Neural progenitor cell (in vitro differentiated cells): ENCODE data around the gene TLE3. TPM values are rescaled to one million over a fixed set of nuclear protein-coding genes. Genes with fewer than 3 reads are reported as not detected.

Source experiments
- DNase-seq: peaks from one replicate; pipeline ENCODE4 v3.0.0-alpha.2; 2016; ENCODE audit warnings: low spot score
- H2AFZ ChIP-seq: fragments of 200-600 bp; sonication (generic); replicated peaks from 2 replicates; pipeline ENCODE4 v1.6.1; 2016; ENCODE audit warnings: antibody characterized with exemption
- H3F3A ChIP-seq: fragments of 200-600 bp; sonication (generic); 2 replicates; pipeline ENCODE4 v1.6.1; 2016; ENCODE audit warnings: antibody characterized with exemption, low read depth
- H3K27ac ChIP-seq: fragments of 200-600 bp; sonication (generic); 2 replicates; pipeline ENCODE4 v1.5.1; 2016; ENCODE audit warnings: mild to moderate bottlenecking
- H3K27me3 ChIP-seq: fragments of 200-600 bp; sonication (generic); 2 replicates; pipeline ENCODE4 v1.6.1; 2016; ENCODE audit warnings: mild to moderate bottlenecking, moderate library complexity
- H3K36me3 ChIP-seq: fragments of 200-600 bp; sonication (generic); 2 replicates; pipeline ENCODE4 v1.5.1; 2016
- H3K4me1 ChIP-seq: fragments of 200-600 bp; sonication (generic); 2 replicates; pipeline ENCODE4 v1.6.1; 2016; ENCODE audit warnings: mixed run types
- H3K4me2 ChIP-seq: fragments of 200-600 bp; sonication (generic); 2 replicates; pipeline ENCODE4 v1.6.1; 2016
- H3K4me3 ChIP-seq: fragments of 200-600 bp; sonication (generic); 2 replicates; pipeline ENCODE4 v1.5.1; 2016
- H3K79me2 ChIP-seq: fragments of 200-600 bp; sonication (generic); 2 replicates; pipeline ENCODE4 v1.6.1; 2016; ENCODE audit warnings: low read depth
- H3K9ac ChIP-seq: fragments of 200-600 bp; sonication (generic); 2 replicates; pipeline ENCODE4 v1.6.1; 2016
- H3K9me3 ChIP-seq: fragments of 200-600 bp; sonication (generic); 2 replicates; pipeline ENCODE4 v1.5.1; 2016; ENCODE audit warnings: low read depth
- H4K20me1 ChIP-seq: fragments of 200-600 bp; sonication (generic); 2 replicates; pipeline ENCODE4 v1.6.1; 2016; ENCODE audit warnings: low read depth
- H3K27ac Mint-ChIP-seq: 3 replicates; pipeline ENCODE4 v1.8.0; 2021; ENCODE audit warnings: mixed read lengths
- H3K27me3 Mint-ChIP-seq: 2 replicates; pipeline ENCODE4 v1.8.0; 2022; ENCODE audit warnings: low read depth, mild to moderate bottlenecking, inconsistent platforms, moderate library complexity, mixed read lengths; ENCODE audit not compliant: insufficient read depth
- H3K36me3 Mint-ChIP-seq: 3 replicates; pipeline ENCODE4 v1.8.0; 2021; ENCODE audit warnings: mixed read lengths
- H3K4me1 Mint-ChIP-seq: 3 replicates; pipeline ENCODE4 v1.8.0; 2021; ENCODE audit warnings: mixed read lengths
- H3K4me3 Mint-ChIP-seq: 3 replicates; pipeline ENCODE4 v1.8.0; 2021; ENCODE audit warnings: mild to moderate bottlenecking, moderate library complexity, mixed read lengths
- H3K9me3 Mint-ChIP-seq: 3 replicates; pipeline ENCODE4 v1.8.0; 2020; ENCODE audit warnings: mixed read lengths
- EZH2 ChIP-seq: fragments of 200-600 bp; sonication (generic); IDR thresholded peaks from 2 replicates; pipeline ENCODE4 v1.6.1; 2017; ENCODE audit warnings: antibody characterized with exemption, mild to moderate bottlenecking, moderate library complexity
- EZH2phosphoT487 ChIP-seq: fragments of 200-600 bp; sonication (generic); IDR thresholded peaks from 2 replicates; pipeline ENCODE4 v1.6.1; 2017; ENCODE audit warnings: antibody characterized with exemption
- total RNA-seq: library from RNA; depleted of rRNA; stranded (reverse); fragments of >200 nt; gene quantifications from 2 replicates; pipeline ENCODE4 v1.2.3, GENCODE V29; 2015; ENCODE audit warnings: low replicate concordance
- TF ChIP-seq, protein P1 (sequence below): fragments of 200-600 bp; sonication (generic); IDR thresholded peaks from 2 replicates; pipeline ENCODE4 v1.5.1; 2017; ENCODE audit warnings: antibody characterized with exemption, mild to moderate bottlenecking

The TLE3 gene
- total RNA-seq, 1 donor from 2014 or later: 22.1 TPM

DNA sequence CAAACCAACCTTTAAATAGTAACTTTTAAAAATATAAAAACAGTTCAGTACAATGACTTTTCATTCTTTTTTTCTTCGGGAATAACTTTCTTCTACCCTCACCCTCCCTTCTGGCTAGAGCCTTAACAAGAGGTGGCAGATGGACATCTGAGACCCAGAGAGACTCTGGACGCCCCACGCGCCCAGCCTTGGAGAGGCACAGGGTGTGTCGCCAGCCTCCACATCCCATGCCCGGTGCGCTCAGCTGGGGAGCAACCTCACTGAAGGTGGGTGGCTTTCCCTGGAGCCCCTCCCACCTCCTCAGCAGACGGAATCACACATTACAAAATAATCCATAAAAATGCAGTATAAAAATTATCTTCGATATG is 49.5 kb downstream of the TLE3 start:
- Mint-ChIP-seq H3K4me1 (peaks cover 24% of the 10 kb centered on the region), H3K36me3 (peaks cover 19% of the 10 kb centered on the region), H3K4me3 (no peak overlapping the region), H3K9me3 (no peaks in the 10 kb centered on the region), H3K27ac (no peak overlapping the region), H3K27me3 (peaks cover 4% of the 10 kb centered on the region)
- no peak for DNase-seq
- Histone ChIP-seq H3F3A (no peaks in the 10 kb centered on the region), H3K79me2 (no peaks in the 10 kb centered on the region), H3K27ac (no peak overlapping the region), H3K9me3 (no peaks in the 10 kb centered on the region), H3K27me3 (no peaks in the 10 kb centered on the region), H3K4me2 (no peak overlapping the region), H4K20me1 (peaks cover 30% of the 10 kb centered on the region), H3K4me1 (peaks cover 16% of the 10 kb centered on the region), H2AFZ (no peak overlapping the region), H3K36me3 (no peaks in the 10 kb centered on the region), H3K9ac (no peak overlapping the region), H3K4me3 (no peak overlapping the region)
- no peak for TF ChIP-seq EZH2
- TF ChIP-seq, protein P1, sequence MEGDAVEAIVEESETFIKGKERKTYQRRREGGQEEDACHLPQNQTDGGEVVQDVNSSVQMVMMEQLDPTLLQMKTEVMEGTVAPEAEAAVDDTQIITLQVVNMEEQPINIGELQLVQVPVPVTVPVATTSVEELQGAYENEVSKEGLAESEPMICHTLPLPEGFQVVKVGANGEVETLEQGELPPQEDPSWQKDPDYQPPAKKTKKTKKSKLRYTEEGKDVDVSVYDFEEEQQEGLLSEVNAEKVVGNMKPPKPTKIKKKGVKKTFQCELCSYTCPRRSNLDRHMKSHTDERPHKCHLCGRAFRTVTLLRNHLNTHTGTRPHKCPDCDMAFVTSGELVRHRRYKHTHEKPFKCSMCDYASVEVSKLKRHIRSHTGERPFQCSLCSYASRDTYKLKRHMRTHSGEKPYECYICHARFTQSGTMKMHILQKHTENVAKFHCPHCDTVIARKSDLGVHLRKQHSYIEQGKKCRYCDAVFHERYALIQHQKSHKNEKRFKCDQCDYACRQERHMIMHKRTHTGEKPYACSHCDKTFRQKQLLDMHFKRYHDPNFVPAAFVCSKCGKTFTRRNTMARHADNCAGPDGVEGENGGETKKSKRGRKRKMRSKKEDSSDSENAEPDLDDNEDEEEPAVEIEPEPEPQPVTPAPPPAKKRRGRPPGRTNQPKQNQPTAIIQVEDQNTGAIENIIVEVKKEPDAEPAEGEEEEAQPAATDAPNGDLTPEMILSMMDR: no peak
- TF ChIP-seq EZH2phosphoT487: no peak

DNA sequence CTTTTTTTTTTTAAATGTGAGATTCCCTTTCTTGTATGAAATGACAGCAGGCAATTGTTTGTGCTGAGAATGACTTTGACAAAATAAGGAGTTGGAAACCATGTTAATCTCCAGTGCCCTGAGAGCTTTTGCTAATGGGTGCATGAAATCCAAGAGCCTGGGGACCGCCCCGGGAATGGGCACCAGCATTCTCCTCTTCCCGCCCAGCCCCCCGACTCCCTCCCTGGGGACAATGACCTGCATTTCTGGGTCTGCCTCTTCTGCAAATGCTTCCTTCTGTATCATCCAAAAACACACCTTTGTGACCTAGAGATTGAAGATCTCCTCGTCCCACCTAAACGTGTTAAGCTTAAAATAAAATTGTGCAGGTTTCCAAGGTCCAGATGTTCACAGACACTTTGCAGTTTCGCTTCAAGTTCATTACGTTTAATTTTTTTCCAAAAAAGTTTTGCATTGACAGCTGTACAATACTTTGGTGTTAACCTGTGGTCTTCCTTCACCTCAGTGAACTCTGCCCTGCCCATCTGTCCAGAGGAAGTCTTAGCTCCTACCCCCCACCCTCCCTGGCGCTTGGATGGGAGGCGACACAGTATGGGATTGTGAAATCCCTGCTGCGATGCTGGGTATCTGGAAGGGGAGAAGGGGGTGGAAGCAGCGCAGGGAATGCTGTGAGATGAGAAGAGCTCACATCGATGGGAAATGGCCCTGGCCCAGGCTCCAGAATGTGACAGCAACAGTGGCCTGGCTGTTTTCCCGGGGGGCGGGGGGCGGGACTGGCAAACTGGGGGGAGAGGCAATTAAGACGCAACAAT is 50.1 kb downstream of the TLE3 start:
- peak overlapping the region; percentile 52 for H3K27ac Mint-ChIP-seq
- Histone ChIP-seq H3K4me1 (peaks cover 16% of the 10 kb centered on the region), H3K79me2 (no peaks in the 10 kb centered on the region), H3K27me3 (no peaks in the 10 kb centered on the region), H3K27ac (no peak overlapping the region), H3K4me2 (no peak overlapping the region), H4K20me1 (peaks cover 30% of the 10 kb centered on the region), H3K36me3 (no peaks in the 10 kb centered on the region), H3K9ac (no peak overlapping the region), H3K4me3 (no peak overlapping the region), H3F3A (no peaks in the 10 kb centered on the region), H2AFZ (no peak overlapping the region), H3K9me3 (no peaks in the 10 kb centered on the region)
- peaks cover 6% of the 10 kb centered on the region for H3K27me3 Mint-ChIP-seq
- peaks cover 24% of the 10 kb centered on the region for H3K4me1 Mint-ChIP-seq
- H3K4me3 Mint-ChIP-seq: no peak overlapping the region
- TF ChIP-seq, protein P1: no peak
- no peak for TF ChIP-seq EZH2
- no peak for TF ChIP-seq EZH2phosphoT487
- peaks cover 14% of the 10 kb centered on the region for H3K36me3 Mint-ChIP-seq
- DNase-seq: no peak
- H3K9me3 Mint-ChIP-seq: no peaks in the 10 kb centered on the region

GRCh38 chr15:70046679-70047369 is 50.9 kb downstream of the TLE3 start:
- DNase-seq: no peak
- Mint-ChIP-seq H3K4me1 (peaks cover 24% of the 10 kb centered on the region), H3K9me3 (no peaks in the 10 kb centered on the region), H3K27me3 (peaks cover 6% of the 10 kb centered on the region), H3K4me3 (no peak overlapping the region), H3K27ac (peak overlapping the region; percentile 52), H3K36me3 (peaks cover 14% of the 10 kb centered on the region)
- no peak overlapping the region for H3K4me2 ChIP-seq
- H3K36me3 ChIP-seq: no peaks in the 10 kb centered on the region
- H3K9ac ChIP-seq: no peak overlapping the region
- no peaks in the 10 kb centered on the region for H3K79me2 ChIP-seq
- peaks cover 16% of the 10 kb centered on the region for H3K4me1 ChIP-seq
- H3K27ac ChIP-seq: no peak overlapping the region
- H4K20me1 ChIP-seq: peaks cover 30% of the 10 kb centered on the region
- TF ChIP-seq, protein P1: no peak
- no peak for TF ChIP-seq EZH2phosphoT487
- no peaks in the 10 kb centered on the region for H3K27me3 ChIP-seq
- H2AFZ ChIP-seq: no peak overlapping the region
- H3K9me3 ChIP-seq: no peaks in the 10 kb centered on the region
- H3K4me3 ChIP-seq: no peak overlapping the region
- no peaks in the 10 kb centered on the region for H3F3A ChIP-seq
